Tibial nerve (tissue), 4 donors: ENCODE results near the gene ABCC8.

Experiments used
- CTCF ChIP-seq, 5 experiments: fragments of 200-600 bp in 3 of 5; fragments of 450-650 bp in 2 of 5; sonication (generic) in 3 of 5; IDR thresholded peaks; one replicate each; pipeline ENCODE4 v1.5.1; 2016 to 2019; ENCODE audit warnings: antibody characterized with exemption in 5 of 5, mild to moderate bottlenecking in 3 of 5, moderate library complexity in 2 of 5
- EP300 ChIP-seq, 2 donors: sonication (generic); formaldehyde crosslinking; IDR thresholded peaks; one replicate each; pipeline ENCODE4 v1.6.1; 2017; ENCODE audit warnings: antibody characterized with exemption in 2 of 2, mild to moderate bottlenecking in 1 of 2
- POLR2A ChIP-seq, 2 donors: fragments of 450-650 bp; IDR thresholded peaks; one replicate each; pipeline ENCODE4 v1.6.1; 2017; ENCODE audit warnings: antibody characterized with exemption in 2 of 2, mild to moderate bottlenecking in 2 of 2, moderate library complexity in 2 of 2

DNA sequence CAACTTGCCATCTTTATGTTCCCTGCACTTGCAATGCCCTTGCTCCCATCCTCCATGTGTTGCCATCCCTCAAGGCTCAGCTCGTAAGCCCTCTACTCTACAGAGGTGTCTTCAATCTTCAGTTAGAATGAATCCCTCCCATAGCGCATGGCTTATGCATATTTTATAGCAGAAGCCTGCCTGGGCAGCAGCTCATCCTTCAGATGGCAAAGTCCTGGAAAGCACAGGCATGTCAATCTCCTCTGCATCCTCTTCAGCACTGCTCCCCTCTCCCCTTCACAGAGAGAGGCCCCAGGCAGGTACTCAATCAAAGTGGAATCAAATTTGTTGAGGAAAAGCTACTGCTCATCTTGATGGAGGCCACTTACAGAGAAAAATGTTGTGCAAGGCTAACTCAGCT is 31.1 kb upstream of the ABCC8 start:
- TF ChIP-seq POLR2A (IDR thresholded peaks at IDR 0.05) (no peak), CTCF (IDR thresholded peaks at IDR 0.05) (no peak), EP300 (IDR thresholded peaks at IDR 0.05) (no peak)
